Endodermal cell (in vitro differentiated cells): Measurements from ENCODE around the gene EXOC3L4. TPM values are rescaled to one million over a fixed set of nuclear protein-coding genes. Genes with fewer than 3 reads are reported as not detected.

Experiments used
- DNase-seq: peaks from one replicate; pipeline ENCODE4 v3.0.0-alpha.2; 2017
- H3K27ac ChIP-seq: 2 replicates; pipeline ENCODE4 v1.5.1; 2013; ENCODE audit warnings: mild to moderate bottlenecking, low read depth, low read length, moderate library complexity
- H3K27me3 ChIP-seq: 2 replicates; pipeline ENCODE4 v1.6.1; 2013; ENCODE audit warnings: mild to moderate bottlenecking, low read length, moderate library complexity; ENCODE audit not compliant: insufficient read depth, control insufficient read depth, poor library complexity, severe bottlenecking
- H3K36me3 ChIP-seq: 2 replicates; pipeline ENCODE4 v1.7.0; 2013; ENCODE audit warnings: mild to moderate bottlenecking, low read length, moderate library complexity; ENCODE audit not compliant: control insufficient read depth, insufficient read depth
- H3K4me1 ChIP-seq: one replicate; pipeline ENCODE4 v1.7.0; 2013; ENCODE audit warnings: low read length; ENCODE audit not compliant: control insufficient read depth, insufficient read depth
- H3K4me3 ChIP-seq: 2 replicates; pipeline ENCODE4 v1.5.1; 2013; ENCODE audit warnings: mild to moderate bottlenecking, low read length, moderate library complexity
- H3K9ac ChIP-seq: 2 replicates; pipeline ENCODE4 v1.6.1; 2013; ENCODE audit warnings: mild to moderate bottlenecking, low read length, moderate library complexity; ENCODE audit not compliant: poor library complexity, severe bottlenecking; ENCODE audit errors: extremely low read depth
- H3K9me3 ChIP-seq: 2 replicates; pipeline ENCODE4 v1.6.1; 2013; ENCODE audit warnings: mild to moderate bottlenecking, low read length, moderate library complexity; ENCODE audit not compliant: control insufficient read depth
- H3K27ac Mint-ChIP-seq: 2 replicates; pipeline ENCODE4 v1.8.0; 2020; ENCODE audit warnings: mixed read lengths
- H3K27me3 Mint-ChIP-seq: 2 replicates; pipeline ENCODE4 v1.8.0; 2021; ENCODE audit warnings: mild to moderate bottlenecking, mixed read lengths; ENCODE audit not compliant: insufficient read depth
- H3K36me3 Mint-ChIP-seq: 2 replicates; pipeline ENCODE4 v1.8.0; 2020; ENCODE audit warnings: low read depth, mixed read lengths
- H3K4me1 Mint-ChIP-seq: 2 replicates; pipeline ENCODE4 v1.8.0; 2020; ENCODE audit warnings: mixed read lengths
- H3K4me3 Mint-ChIP-seq: 2 replicates; pipeline ENCODE4 v1.8.0; 2020; ENCODE audit warnings: mild to moderate bottlenecking, moderate library complexity, mixed read lengths
- H3K9me3 Mint-ChIP-seq: 2 replicates; pipeline ENCODE4 v1.8.0; 2020; ENCODE audit warnings: mild to moderate bottlenecking, mixed read lengths
- WGBS, 2 experiments: methylation state at CpG; one replicate each; pipeline versions ENCODE4 v1.1.5 to v1.1.7; 2013; ENCODE audit warnings: missing lambda C conversion rate in 2 of 2, mixed read lengths in 1 of 2; ENCODE audit not compliant: insufficient coverage in 1 of 2, insufficient read length in 1 of 2; 5-methylcytosine and 5-hydroxymethylcytosine counted together
- total RNA-seq, 2 donors: library from RNA; stranded (reverse); fragmentation: NEBNext Ultra II Directional in 1 of 2; extraction: Animal tissue kit (Norgen Biotek cat#: 25700) in 1 of 2; gene quantifications; 2 replicates in 1 of 2; 3 replicates in 1 of 2; pipeline ENCODE4 v1.2.1, GENCODE V29; 2021
- TF ChIP-seq, protein P1 (sequence below): fragments of 200-600 bp; sonication (generic); conservative IDR thresholded peaks from 2 replicates; pipeline ENCODE4 v1.5.0; 2021; ENCODE audit warnings: antibody characterized with exemption, mild to moderate bottlenecking

Gene EXOC3L4
- total RNA-seq, 2 donors from 2014 or later = 2.5 to 3.6 TPM

- H3K4me3 Mint-ChIP-seq = peak overlapping the region; percentile 41
- Histone ChIP-seq H3K9ac (no peak overlapping the region), H3K4me1 (no peaks in the 10 kb centered on the region)
Measured at GRCh38 chr14:103123634-103124500, 29.3 kb downstream of the EXOC3L4 start.

GRCh38 chr14:103124501-103125001 lies 30.0 kb downstream of the EXOC3L4 start:
- no peaks in the 10 kb centered on the region for H3K4me1 ChIP-seq
- no peak overlapping the region for H3K27ac ChIP-seq
- no peak overlapping the region for H3K4me3 ChIP-seq
- H3K36me3 Mint-ChIP-seq = peaks cover 1% of the 10 kb centered on the region
- peaks cover 11% of the 10 kb centered on the region for H3K4me1 Mint-ChIP-seq
- H3K27me3 Mint-ChIP-seq = peaks cover 48% of the 10 kb centered on the region
- TF ChIP-seq, protein P1, sequence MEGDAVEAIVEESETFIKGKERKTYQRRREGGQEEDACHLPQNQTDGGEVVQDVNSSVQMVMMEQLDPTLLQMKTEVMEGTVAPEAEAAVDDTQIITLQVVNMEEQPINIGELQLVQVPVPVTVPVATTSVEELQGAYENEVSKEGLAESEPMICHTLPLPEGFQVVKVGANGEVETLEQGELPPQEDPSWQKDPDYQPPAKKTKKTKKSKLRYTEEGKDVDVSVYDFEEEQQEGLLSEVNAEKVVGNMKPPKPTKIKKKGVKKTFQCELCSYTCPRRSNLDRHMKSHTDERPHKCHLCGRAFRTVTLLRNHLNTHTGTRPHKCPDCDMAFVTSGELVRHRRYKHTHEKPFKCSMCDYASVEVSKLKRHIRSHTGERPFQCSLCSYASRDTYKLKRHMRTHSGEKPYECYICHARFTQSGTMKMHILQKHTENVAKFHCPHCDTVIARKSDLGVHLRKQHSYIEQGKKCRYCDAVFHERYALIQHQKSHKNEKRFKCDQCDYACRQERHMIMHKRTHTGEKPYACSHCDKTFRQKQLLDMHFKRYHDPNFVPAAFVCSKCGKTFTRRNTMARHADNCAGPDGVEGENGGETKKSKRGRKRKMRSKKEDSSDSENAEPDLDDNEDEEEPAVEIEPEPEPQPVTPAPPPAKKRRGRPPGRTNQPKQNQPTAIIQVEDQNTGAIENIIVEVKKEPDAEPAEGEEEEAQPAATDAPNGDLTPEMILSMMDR = no peak
- no peaks in the 10 kb centered on the region for H3K9me3 Mint-ChIP-seq
- no peaks in the 10 kb centered on the region for H3K9me3 ChIP-seq
- no peak overlapping the region for H3K4me3 Mint-ChIP-seq
- no peaks in the 10 kb centered on the region for H3K36me3 ChIP-seq
- no peaks in the 10 kb centered on the region for H3K27me3 ChIP-seq
- H3K27ac Mint-ChIP-seq = no peak overlapping the region
- H3K9ac ChIP-seq = no peak overlapping the region
- WGBS, 2 experiments = 80 to 93% methylated on average over 2 to 5 of the region's 5 CpGs
- no peak for DNase-seq

More at GRCh38 chr14:103123634-103124500, 29.3 kb downstream of the EXOC3L4 start:
- 47 to 49% methylated on average over 19 to 48 of the region's 48 CpGs for WGBS, 2 experiments
- Mint-ChIP-seq H3K4me1 (peaks cover 11% of the 10 kb centered on the region), H3K36me3 (peaks cover 1% of the 10 kb centered on the region), H3K9me3 (no peaks in the 10 kb centered on the region), H3K27ac (no peak overlapping the region), H3K27me3 (peaks cover 48% of the 10 kb centered on the region)
- Histone ChIP-seq H3K9me3 (no peaks in the 10 kb centered on the region), H3K27ac (peak overlapping the region; percentile 38), H3K36me3 (no peaks in the 10 kb centered on the region), H3K27me3 (no peaks in the 10 kb centered on the region), H3K4me3 (no peak overlapping the region)
- TF ChIP-seq, protein P1 = peak; percentile 70
- peak; percentile 85 for DNase-seq

- H3K4me3 ChIP-seq = no peak overlapping the region
- no peak overlapping the region for H3K9ac ChIP-seq
- no peak for DNase-seq
- WGBS, 2 experiments = 94 to 96% methylated on average over 8 to 13 of the region's 13 CpGs
- Mint-ChIP-seq H3K4me1 (peaks cover 11% of the 10 kb centered on the region), H3K27ac (no peak overlapping the region), H3K4me3 (no peak overlapping the region), H3K27me3 (peaks cover 48% of the 10 kb centered on the region), H3K36me3 (peaks cover 1% of the 10 kb centered on the region), H3K9me3 (no peaks in the 10 kb centered on the region)
- no peaks in the 10 kb centered on the region for H3K4me1 ChIP-seq
- TF ChIP-seq, protein P1 = no peak
- no peaks in the 10 kb centered on the region for H3K36me3 ChIP-seq
- no peaks in the 10 kb centered on the region for H3K27me3 ChIP-seq
- no peak overlapping the region for H3K27ac ChIP-seq
- no peaks in the 10 kb centered on the region for H3K9me3 ChIP-seq
Measured at GRCh38 chr14:103125098-103126070, 30.9 kb downstream of the EXOC3L4 start.
